GM13976 (cell line): Measurements from ENCODE around the gene DCXR.

Experiments used
- DNase-seq: peaks from one replicate; pipeline ENCODE4 v3.0.0; 2012; ENCODE audit warnings: low spot score
- in situ Hi-C: fragments of 300-500 bp; cut with MboI; formaldehyde crosslinking; loops from one replicate; pipeline ENCODE4 v1.12.0; 2022; ENCODE audit warnings: low sequenced_read_pairs, mixed read lengths, inconsistent platforms; ENCODE audit not compliant: unreplicated experiment
- TF ChIP-seq, protein P1 (sequence below): IDR thresholded peaks from 2 replicates; pipeline ENCODE4 v1.5.1; 2012; ENCODE audit warnings: borderline replicate concordance, mild to moderate bottlenecking; ENCODE audit not compliant: insufficient read depth; ENCODE audit errors: extremely low read depth, missing control alignments, control extremely low read depth

Gene DCXR

DNA sequence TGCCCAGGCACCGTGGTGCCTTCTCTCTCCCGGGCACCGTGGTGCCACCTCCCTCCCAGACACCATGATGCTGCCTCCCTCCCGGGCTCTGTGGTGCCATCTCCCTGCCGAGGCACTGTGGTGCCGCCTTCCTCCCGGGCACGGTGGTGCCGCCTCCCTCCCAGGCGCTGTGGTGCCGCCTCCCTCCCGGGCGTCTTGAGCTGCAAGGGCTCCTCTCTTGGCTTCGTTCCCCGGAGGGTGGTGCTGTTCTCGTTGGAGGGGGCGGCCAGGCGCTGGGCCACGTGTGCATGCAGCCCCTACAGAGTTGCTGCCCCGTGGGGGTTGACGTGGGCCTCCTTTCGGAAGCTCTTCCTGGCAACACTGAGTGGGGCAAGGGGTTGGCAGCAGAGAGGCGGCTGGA, 23.1 kb downstream of the DCXR start:
- in situ Hi-C loops: no loop called here
- no peak for DNase-seq

DNA sequence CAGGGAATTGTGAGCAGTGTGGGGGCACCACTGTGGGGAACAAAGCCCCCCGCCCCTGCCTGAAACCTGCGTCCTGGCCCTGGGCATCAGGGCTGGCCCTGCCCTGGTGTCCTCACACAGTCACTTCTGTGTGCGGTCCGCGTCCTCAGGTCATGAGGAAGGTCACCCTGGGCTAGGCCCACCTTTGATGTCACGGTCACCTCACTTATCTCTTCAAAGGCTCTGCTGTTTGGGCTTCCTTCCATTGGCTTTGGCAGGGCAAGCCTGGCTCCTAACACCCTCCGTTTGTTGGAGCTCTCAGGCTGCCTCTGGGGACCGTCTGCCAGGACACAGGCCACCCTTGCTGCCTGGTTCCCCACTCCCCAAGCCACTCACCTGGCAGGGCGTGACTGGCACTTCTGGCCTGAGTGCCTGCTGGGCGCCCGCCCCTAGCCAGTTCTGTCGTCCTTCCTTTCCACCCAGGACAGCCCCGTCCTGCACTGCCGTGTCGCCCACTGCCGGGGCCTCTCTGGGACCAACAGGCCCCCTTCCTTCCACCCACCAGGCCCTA, 23.6 kb downstream of the DCXR start:
- no peak for DNase-seq
- TF ChIP-seq, protein P1, sequence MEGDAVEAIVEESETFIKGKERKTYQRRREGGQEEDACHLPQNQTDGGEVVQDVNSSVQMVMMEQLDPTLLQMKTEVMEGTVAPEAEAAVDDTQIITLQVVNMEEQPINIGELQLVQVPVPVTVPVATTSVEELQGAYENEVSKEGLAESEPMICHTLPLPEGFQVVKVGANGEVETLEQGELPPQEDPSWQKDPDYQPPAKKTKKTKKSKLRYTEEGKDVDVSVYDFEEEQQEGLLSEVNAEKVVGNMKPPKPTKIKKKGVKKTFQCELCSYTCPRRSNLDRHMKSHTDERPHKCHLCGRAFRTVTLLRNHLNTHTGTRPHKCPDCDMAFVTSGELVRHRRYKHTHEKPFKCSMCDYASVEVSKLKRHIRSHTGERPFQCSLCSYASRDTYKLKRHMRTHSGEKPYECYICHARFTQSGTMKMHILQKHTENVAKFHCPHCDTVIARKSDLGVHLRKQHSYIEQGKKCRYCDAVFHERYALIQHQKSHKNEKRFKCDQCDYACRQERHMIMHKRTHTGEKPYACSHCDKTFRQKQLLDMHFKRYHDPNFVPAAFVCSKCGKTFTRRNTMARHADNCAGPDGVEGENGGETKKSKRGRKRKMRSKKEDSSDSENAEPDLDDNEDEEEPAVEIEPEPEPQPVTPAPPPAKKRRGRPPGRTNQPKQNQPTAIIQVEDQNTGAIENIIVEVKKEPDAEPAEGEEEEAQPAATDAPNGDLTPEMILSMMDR: no peak
- in situ Hi-C loops: no loop called here

More for the DNA sequence above, 23.1 kb downstream of the DCXR start:
- TF ChIP-seq, protein P1: no peak

DNA sequence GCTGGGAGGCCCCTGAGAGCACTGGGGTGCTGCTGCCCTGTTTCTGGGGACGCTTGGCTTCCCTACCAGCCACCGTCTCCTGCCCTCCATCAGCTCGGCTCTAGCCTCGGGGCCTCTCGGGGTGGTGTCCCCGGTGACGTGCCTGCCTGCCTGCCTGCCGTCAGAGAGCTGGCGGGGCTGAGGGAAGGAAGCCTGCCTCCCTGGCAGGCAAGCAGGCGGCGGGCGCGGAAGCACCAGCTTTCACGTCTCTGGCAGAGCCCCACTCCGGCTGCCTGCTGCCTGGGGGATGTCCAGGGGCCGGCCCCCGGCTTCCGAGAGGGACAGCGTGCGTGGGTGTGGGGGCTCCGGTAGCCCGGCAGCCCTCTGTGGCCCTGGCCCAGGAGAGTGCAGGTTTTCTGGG, 24.2 kb downstream of the DCXR start:
- no peak for DNase-seq
- in situ Hi-C loops: no loop called here
- TF ChIP-seq, protein P1: no peak

DNA sequence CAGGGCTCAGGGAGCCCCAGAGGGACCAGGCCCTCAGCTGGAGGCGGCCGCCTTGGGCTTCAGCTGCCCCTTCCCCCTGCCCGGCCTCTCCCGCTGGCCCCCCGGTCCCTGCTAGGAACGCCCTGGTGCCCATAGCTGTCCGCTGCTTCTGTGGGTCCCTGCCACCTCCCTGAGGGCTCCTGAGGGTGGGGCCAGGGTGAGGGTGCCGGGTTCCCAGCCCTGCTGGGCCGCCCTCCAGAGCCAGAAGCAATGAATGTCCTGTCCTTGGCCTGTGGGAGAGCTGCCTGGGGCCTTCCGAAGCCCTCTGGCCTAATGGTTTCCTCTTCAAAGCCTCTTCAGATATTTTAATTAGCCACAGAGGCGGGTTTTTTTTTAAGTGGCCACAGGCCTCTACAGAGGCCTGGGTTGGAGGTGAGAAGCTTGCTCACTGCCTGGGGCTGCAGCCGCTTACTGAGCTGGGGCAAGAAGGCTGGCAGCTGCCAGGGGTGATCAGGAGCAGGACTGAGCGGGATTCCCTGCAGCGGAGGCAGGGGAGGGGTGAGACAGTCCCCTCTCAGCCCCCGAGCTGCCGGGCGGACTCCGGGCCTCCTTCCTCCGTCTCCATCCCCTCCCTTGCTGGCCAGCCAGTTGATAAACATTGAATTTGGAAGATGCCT, 24.7 kb downstream of the DCXR start:
- TF ChIP-seq, protein P1: no peak
- in situ Hi-C loops: no loop called here
- no peak for DNase-seq

DNA sequence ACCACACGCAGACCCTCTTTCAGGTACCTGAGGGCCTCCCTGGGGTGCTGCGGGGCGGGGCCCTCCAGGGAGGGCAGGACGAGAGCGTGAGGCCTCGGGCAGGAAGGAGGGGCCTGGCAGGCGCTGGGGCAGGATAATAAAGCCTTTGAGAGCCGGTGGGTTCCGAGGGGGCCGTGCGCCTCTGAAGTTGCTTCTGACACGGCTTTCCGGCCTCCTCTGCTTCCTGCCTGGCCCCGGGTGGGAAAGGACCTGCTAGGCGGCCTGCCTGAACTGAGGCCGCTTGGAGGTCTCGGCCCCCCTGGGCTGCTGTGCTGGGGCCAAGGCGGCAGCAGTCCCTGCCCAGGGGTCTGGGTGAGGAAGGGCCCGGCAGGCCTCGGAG, 25.2 kb downstream of the DCXR start:
- in situ Hi-C loops: no loop called here
- TF ChIP-seq, protein P1: no peak
- no peak for DNase-seq

DNA sequence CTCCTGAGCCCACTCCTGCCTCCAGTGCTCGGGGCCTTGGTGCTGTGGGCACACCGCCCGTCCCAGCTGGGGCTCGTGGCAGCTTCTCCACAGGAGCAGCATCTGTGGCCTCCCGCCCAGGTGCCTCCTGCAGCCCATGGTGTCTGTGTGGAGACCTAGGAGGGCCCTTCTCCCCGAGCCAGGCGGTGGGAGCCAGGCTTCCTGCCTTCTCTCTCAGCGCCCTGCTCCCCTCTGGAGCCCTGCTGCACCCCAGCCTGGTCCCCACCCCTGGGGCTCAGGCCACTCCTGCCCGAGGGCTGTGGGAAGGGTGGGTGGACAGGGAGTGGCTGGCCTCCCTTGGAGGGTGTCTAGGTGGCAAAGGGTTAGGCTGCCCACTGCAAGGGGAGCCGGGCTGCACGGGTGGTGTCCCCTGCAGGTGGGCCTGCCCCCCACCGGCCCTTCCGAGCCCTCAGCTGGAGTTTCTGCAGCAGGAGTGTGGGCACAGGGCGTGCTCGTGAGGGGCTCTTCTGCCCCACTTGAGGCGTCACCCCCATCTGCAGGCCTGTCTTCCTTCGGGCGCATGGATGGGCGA, 25.8 kb downstream of the DCXR start:
- DNase-seq: no peak
- in situ Hi-C loops: no loop called here
- TF ChIP-seq, protein P1: no peak
